HUES48 (cell line): ENCODE results near the gene TEDC2.

Experiments used
- H3K27ac ChIP-seq: one replicate; pipeline ENCODE4 v1.7.0; 2013; ENCODE audit warnings: low read depth, low read length, inconsistent platforms
- H3K27me3 ChIP-seq: 2 replicates; pipeline ENCODE4 v1.6.1; 2013; ENCODE audit warnings: mild to moderate bottlenecking, low read length; ENCODE audit not compliant: control insufficient read depth, insufficient read depth
- H3K36me3 ChIP-seq: 2 replicates; pipeline ENCODE4 v1.6.1; 2013; ENCODE audit warnings: low read length; ENCODE audit not compliant: control insufficient read depth, insufficient read depth
- H3K4me1 ChIP-seq: 2 replicates; pipeline ENCODE4 v1.6.1; 2013; ENCODE audit warnings: mild to moderate bottlenecking, low read length; ENCODE audit not compliant: control insufficient read depth, insufficient read depth
- H3K4me3 ChIP-seq: 2 replicates; pipeline ENCODE4 v1.5.1; 2013; ENCODE audit warnings: mild to moderate bottlenecking, low read depth, low read length
- H3K9ac ChIP-seq: 2 replicates; pipeline ENCODE4 v1.6.1; 2013; ENCODE audit warnings: mild to moderate bottlenecking, low read depth, low read length, moderate library complexity
- H3K9me3 ChIP-seq: 2 replicates; pipeline ENCODE4 v1.6.1; 2013; ENCODE audit warnings: low read length; ENCODE audit not compliant: control insufficient read depth, insufficient read depth

The TEDC2 gene

GRCh38 chr16:2487903-2488531, 28.1 kb downstream of the TEDC2 start:
- H3K4me1 ChIP-seq = no peaks in the 10 kb centered on the region
- no peak overlapping the region for H3K9ac ChIP-seq
- H3K9me3 ChIP-seq = no peaks in the 10 kb centered on the region
- no peak overlapping the region for H3K4me3 ChIP-seq
- H3K27ac ChIP-seq = no peak overlapping the region
- H3K36me3 ChIP-seq = no peaks in the 10 kb centered on the region
- no peaks in the 10 kb centered on the region for H3K27me3 ChIP-seq

DNA sequence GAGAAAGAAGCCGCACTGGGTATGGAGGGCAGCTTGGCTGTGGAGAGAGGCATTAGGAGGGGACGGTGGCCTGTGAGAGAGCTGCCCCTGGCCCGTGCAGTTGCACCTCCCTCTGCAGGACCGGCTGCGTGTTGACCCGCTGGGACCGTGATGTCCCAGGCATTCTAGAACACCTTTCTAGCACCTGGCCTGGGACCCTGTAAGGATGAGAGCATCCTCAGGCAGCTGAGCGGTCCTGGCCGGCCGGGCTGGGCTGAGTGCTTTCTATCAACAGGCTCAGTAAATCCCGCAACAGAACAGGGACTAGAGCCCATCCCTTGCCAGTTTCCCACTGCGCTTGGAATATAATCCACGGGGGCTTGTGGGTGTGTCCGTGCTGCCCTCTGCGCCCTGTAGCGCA, 29.7 kb downstream of the TEDC2 start:
- Histone ChIP-seq H3K27ac (no peak overlapping the region), H3K4me1 (no peaks in the 10 kb centered on the region), H3K36me3 (no peaks in the 10 kb centered on the region), H3K9me3 (no peaks in the 10 kb centered on the region), H3K9ac (no peak overlapping the region), H3K4me3 (no peak overlapping the region), H3K27me3 (no peaks in the 10 kb centered on the region)

DNA sequence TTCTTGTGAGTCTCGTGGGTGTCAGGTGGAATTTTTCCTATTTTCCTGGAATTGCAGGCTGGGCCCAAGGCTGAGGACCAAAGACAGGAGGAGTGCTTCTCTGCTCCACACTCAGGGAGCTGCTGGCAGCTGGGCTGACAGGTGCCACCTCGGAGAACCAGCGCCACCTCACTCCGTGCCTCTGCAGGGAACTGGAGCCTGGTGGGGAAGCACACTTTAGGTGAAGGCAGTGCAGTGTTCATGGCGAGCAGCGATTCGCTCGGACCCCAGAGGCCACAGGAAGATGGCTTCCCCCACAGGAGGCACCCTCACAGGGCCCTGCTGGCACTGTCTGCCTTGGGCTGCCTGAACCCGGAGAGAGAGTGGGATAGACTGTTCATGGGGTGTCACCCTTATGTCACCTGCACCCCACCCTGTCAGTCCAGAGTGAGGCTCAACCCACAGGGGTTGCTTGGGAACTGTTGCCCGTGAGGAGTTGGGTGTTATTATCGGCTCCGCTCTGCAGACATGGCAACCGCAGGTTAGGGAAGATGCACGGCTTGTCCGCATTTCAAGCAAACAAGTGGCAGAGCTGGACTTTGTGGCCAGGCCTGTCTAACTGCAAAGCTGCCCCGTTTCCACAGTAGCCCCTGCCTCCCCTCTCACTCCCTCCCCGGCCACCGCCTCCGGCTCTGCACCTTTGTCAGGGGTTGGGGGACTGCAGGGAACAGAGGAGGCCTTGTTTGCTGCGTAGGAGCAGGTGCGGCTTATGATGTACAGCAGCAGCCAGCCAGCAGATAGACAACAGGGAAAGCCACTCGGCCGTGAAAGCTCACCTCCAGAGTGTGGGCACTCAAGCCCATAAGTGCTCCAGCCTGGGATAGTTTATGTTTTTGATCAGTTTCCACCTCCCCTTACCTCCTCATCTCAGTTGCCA, 30.5 kb downstream of the TEDC2 start:
- H3K9me3 ChIP-seq = no peaks in the 10 kb centered on the region
- no peak overlapping the region for H3K4me3 ChIP-seq
- H3K27me3 ChIP-seq = no peaks in the 10 kb centered on the region
- H3K36me3 ChIP-seq = no peaks in the 10 kb centered on the region
- no peak overlapping the region for H3K9ac ChIP-seq
- H3K4me1 ChIP-seq = no peaks in the 10 kb centered on the region
- H3K27ac ChIP-seq = no peak overlapping the region

DNA sequence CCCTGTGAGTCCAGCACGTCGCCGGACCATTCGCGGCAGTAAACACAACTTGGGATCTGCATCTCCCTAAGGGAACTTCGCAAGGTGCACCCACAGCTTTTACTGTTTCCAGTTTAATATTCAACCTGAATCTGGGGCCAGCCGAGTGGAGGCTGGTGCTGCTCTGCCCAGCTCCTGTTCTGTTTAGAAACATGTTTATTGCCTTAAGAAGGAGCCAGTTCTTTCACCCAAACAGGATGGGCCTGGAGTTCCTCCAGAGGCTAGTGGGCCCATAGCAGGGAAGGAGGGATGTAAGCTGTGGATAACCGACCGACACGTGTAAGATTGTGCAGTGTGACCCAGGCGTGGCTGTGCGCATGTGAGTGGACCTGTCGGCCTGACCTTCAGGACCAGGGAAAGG, 32.4 kb downstream of the TEDC2 start:
- H3K36me3 ChIP-seq = peaks cover 14% of the 10 kb centered on the region; the same call in 1 of the 2 replicates

GRCh38 chr16:2493605-2494004, 33.7 kb downstream of the TEDC2 start:
- Histone ChIP-seq H3K4me1 (no peaks in the 10 kb centered on the region), H3K9ac (no peak overlapping the region), H3K9me3 (no peaks in the 10 kb centered on the region), H3K4me3 (no peak overlapping the region), H3K27ac (no peak overlapping the region), H3K27me3 (no peaks in the 10 kb centered on the region), H3K36me3 (peaks cover 23% of the 10 kb centered on the region)

More for the DNA sequence above, 32.4 kb downstream of the TEDC2 start:
- Histone ChIP-seq H3K27me3 (no peaks in the 10 kb centered on the region), H3K9ac (no peak overlapping the region), H3K27ac (no peak overlapping the region), H3K4me1 (no peaks in the 10 kb centered on the region), H3K9me3 (no peaks in the 10 kb centered on the region), H3K4me3 (no peak overlapping the region)

DNA sequence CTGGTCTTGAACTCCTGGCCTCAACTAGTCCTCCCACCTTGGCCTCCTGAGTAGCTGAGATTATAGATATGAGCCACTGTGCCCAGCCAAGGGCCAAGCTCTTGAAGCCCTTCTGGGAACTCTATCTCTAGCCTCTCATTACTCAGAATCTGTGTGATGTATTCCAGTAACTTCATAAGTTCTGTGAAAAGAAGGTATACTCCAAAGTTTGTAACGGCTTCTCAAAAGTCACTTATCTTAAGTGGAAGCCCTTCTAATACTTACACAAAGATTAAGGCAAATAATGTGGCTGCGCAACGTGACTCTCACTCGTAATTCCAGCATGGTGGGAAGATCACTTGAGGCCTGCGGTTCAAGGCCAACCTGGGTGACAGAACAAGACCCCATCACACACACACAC, 34.7 kb downstream of the TEDC2 start:
- H3K4me3 ChIP-seq = no peak overlapping the region
- H3K4me1 ChIP-seq = no peaks in the 10 kb centered on the region
- peaks cover 29% of the 10 kb centered on the region for H3K36me3 ChIP-seq
- no peak overlapping the region for H3K27ac ChIP-seq
- H3K27me3 ChIP-seq = no peaks in the 10 kb centered on the region
- H3K9me3 ChIP-seq = no peaks in the 10 kb centered on the region
- H3K9ac ChIP-seq = no peak overlapping the region

DNA sequence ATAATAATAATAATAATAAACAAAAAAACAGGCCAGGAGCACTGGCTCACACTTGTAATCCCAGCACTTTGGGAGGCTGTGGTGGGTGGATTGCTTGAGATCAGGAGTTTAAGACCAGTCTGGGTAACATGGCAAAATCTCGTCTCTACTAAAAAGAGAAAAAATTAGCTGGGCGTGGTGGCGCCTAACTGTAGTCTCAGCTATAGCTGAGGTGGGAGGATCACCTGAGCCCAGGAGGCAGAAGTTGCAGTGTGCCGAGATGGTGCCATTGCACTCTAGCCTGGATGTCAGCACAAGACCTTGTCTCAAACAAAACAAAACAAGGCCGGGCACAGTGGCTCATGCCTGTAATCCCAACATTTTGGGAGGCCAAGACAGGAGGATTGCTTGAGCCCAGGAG, 35.1 kb downstream of the TEDC2 start:
- Histone ChIP-seq H3K9ac (no peak overlapping the region), H3K4me3 (no peak overlapping the region), H3K27ac (no peak overlapping the region), H3K27me3 (no peaks in the 10 kb centered on the region), H3K9me3 (no peaks in the 10 kb centered on the region), H3K4me1 (no peaks in the 10 kb centered on the region), H3K36me3 (peaks cover 29% of the 10 kb centered on the region)

GRCh38 chr16:2496223-2497115, 36.6 kb downstream of the TEDC2 start:
- H3K36me3 ChIP-seq = peaks cover 29% of the 10 kb centered on the region
- no peaks in the 10 kb centered on the region for H3K27me3 ChIP-seq
- 0 out of 2 replicates have a peak, but pooled peaks cover 3% of the 10 kb centered on the region for H3K4me1 ChIP-seq
- no peak overlapping the region for H3K9ac ChIP-seq
- H3K27ac ChIP-seq = no peak overlapping the region
- no peaks in the 10 kb centered on the region for H3K9me3 ChIP-seq
- H3K4me3 ChIP-seq = no peak overlapping the region

- Histone ChIP-seq H3K9me3 (no peaks in the 10 kb centered on the region), H3K4me3 (no peak overlapping the region), H3K4me1 (peaks cover 8% of the 10 kb centered on the region), H3K9ac (no peak overlapping the region), H3K36me3 (peaks cover 29% of the 10 kb centered on the region), H3K27me3 (no peaks in the 10 kb centered on the region), H3K27ac (no peak overlapping the region)
These were observed 37.3 kb downstream of the TEDC2 start for GRCh38 chr16:2497116-2497630.

- Histone ChIP-seq H3K9ac (no peak overlapping the region), H3K4me3 (no peak overlapping the region), H3K27me3 (no peaks in the 10 kb centered on the region), H3K27ac (no peak overlapping the region), H3K4me1 (peaks cover 8% of the 10 kb centered on the region), H3K36me3 (peaks cover 29% of the 10 kb centered on the region), H3K9me3 (no peaks in the 10 kb centered on the region)
These were observed 38.0 kb downstream of the TEDC2 start for GRCh38 chr16:2497695-2498484.
